HG02973 (cell line): ENCODE data around the gene MAGEL2.

ENCODE experiments used
- ATAC-seq: cut with Tn5 transposase; IDR thresholded peaks from one replicate; pipeline ENCODE4 v1.9.1; 2021; ENCODE audit warnings: moderate library complexity; ENCODE audit not compliant: unreplicated experiment

MAGEL2 gene

DNA sequence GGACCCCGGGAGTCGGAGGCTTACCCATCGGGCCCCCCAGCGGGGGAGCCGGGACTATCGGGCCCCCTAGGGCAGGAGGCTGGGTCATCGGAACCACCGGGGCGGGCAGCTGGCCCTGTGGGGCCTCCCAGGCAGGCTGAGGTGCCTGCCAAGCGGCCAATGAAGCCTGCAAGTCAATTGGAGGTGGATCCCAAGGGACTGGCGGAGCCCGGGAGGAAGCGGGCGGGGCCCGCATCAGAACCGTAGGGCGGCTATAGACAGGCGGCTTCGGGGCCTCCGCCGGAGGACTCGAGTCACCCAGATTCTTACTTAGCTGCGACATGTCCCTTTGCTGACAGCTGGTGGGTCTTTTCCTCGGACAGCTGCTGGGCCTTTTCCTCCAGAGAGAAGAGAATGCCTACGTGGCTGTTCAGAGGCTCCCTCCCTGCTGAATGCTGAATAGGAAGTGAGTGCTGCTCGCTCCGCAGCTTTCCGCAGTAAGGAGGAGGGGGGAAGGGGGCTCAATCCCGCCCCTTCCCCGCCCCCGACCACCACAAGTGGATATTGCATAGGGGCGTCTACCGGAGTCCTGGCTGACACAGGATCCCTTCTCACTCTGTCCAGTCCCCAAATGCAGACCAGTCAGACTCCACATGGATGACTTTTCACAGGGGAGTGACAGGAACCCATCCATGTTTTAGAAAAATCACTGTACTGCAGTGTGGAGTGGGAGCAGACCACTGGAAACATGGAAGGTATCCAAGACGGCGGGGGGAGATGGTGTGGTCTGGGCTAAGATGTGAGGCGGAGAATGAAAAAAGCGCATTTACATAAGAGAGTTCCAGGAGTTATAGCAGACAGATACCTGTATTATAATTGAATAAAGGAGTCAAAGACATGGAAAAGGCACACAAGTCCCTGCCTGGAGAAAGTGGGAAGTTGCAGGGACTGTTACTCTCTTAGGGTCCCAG lies at the start of gene MAGEL2:
TSS of gene MAGEL2 (minus strand) at position 447 of the 950 bp plus-strand sequence. CDS start at position 322, 125 bp downstream.
- no peak for ATAC-seq

DNA sequence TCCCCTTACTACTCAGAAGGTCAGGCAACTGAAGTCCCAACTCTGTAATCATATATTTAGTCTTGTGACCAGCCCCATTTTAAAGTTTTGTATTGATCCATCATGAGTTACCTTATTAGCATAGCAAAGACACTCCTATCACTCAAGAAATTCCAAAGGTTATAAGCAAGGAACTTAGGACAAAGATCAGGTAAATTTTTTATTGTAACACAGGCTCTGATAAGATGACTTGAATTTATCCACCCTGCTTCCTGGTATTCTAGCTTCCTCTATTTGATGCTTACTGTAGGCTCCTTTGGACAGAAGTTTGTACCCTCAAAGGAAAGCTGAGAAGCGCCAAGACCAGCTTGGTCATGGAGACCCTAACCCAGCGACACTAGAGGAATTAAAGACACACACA lies 47.6 kb upstream of the MAGEL2 start:
- no peak for ATAC-seq

DNA sequence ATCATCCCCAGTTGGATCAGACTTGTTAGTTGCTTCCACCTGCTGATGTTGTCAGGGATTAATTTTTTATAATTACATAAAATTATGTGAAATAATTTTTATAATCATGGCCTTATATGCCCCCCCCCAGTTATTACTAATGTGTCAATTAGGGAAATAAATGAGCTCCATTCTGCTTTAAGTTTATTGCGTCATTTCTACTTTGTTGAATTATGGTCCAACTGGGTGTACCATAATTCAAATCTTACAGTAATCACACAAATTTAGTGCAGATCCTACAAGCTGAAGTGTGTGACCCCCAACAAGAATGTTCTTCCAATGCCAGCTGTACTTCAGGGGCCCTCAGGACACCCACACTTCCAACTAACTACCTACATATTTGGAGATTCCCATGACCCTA lies 46.9 kb upstream of the MAGEL2 start:
- ATAC-seq: no peak

DNA sequence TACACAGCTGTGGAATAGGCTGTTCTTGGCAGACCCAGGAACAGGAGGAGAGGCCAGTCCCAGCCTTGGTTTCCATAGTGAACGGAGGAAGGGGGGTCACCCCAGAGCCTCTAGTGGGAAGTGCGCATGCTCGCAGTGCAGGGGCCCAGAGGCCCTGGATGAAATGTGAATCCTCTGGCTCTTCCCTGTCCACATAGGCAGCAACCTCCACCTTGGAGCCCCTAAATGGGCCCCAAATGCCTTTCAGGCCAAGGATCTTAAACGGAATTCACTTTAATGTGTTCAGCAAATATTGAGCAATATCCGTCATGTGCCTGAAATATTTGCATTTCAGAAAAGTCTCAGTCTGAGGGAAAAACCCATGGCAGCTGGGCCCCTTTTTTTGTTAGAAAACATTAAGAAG lies 42.8 kb upstream of the MAGEL2 start:
- ATAC-seq: no peak

DNA sequence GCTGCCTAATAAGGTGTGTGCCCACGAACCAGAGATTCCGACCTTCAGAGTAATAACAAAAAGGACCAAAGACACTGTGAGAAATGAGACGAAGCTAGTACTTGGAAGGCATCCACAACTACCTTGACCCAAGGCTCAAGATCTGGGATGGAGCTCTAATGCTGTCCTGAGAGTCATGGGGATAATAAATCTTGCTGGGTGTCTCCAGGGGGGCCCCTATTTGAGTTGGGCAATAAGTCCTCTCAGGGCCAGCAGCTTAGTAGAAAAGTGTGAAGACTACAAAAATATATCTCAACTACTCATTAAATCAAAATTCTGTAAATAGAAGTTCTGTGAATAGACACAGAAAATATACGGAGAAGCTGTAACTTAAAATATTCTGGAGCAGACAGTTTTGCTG lies 42.3 kb upstream of the MAGEL2 start:
- no peak for ATAC-seq

DNA sequence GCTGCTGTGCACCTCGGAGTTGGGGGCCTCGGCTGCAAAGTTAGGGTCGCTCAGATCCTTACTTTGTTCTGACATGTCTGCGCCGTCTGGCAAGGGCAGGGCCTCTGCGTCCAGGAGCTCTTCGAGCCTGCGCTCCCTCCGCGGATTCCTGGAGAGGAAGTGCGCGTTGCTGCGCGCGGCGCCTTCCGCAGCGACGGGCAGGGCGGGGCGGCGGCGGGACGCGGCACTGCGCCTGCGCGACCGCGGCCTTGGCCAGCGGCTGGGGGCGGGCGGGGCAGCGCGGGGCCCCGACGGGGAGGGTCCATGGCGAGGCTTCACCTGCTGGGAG lies 39.4 kb upstream of the MAGEL2 start, which contains the start of gene NDN:
TSS of gene NDN (minus strand) at position 163 of the 328 bp plus-strand sequence. CDS start at position 75, 88 bp downstream.
- ATAC-seq: no peak

DNA sequence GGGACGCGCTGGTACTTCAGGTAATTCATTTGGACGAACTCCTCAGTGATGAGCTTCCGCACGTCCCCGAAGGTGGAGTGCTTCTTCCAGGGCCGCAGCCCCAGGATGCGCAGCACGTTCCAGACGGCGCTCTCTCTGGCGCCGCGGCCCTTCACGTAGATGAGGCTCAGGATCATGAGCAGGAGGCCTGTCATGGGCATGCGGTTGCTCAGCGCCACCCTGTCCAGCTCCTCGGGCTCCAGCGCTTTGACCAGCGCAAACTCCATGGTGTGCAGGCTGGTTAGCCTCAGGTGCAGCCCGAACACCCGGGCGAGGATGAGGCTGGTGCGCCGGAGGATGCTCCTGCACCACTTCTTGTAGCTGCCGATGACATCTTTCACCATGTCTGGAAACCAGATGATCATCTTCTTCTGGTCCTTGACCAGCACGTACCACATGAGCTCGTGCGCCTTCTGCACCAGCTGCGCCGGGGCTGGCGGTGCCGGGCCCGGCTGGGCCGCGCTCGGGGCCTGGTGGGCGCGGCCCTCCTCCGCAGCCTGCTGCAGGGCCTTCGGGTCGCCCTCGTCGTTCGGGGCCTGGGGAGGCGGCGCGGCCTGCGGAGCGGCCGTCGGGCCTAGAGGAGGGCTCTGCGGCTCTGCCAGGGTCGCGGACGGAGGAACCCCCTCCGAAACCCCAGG lies 38.9 kb upstream of the MAGEL2 start:
- no peak for ATAC-seq

DNA sequence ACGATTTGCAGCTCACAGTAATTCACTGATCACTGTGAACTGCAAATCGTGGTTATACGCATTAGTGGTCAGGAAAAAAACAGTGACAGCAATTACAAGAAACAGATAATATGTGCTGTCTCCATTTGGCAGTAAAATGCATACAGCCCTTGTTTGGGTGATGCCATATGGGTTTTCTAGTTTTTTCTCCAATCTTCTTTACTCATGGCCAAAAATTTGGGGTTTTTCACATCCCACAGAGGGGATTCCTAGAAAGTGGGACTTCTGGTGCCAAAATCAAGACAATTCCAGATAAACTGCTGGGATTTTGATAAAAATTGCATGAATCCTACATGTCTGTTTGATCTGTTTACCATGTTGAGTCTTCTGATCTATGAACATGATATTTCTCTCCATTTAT lies 23.8 kb upstream of the MAGEL2 start:
- ATAC-seq: no peak

DNA sequence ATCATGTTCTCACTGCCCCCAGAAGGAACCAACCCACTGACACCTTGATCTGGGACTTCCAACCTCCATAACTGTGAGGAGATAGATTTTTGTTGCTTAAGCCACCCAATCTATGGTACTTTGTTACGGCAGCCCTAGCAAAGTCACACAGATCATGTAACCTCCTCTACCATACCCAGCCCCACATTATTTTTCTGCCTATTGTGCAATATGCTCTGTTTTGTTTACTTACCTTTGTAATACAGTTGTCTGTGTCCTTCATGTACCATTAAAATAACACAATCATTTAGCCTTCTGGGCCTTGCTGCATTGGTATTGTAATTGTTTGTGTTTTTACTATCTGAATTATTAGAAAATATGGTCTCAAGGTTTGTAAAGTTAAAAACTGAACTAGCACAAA lies 23.3 kb upstream of the MAGEL2 start:
- no peak for ATAC-seq

DNA sequence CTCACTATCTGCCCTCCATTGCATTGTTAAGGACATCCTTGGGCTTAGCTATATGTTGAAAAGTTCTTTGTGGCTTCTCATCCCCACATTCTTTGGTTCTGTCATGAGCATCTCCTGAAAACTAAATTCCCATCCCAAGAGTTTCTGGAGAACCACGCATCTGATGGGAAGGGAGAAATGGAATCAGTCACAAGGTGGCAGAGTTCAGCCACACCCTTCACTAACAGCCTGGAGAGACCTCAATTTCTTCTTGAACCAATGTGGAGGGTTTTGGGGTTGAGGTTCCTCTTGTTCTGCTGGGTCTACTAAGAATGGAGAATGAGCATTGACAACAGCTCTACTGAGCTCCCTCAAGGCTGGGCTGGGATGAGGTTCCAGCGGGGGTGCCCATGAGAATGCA lies 15.6 kb upstream of the MAGEL2 start:
- ATAC-seq: no peak

DNA sequence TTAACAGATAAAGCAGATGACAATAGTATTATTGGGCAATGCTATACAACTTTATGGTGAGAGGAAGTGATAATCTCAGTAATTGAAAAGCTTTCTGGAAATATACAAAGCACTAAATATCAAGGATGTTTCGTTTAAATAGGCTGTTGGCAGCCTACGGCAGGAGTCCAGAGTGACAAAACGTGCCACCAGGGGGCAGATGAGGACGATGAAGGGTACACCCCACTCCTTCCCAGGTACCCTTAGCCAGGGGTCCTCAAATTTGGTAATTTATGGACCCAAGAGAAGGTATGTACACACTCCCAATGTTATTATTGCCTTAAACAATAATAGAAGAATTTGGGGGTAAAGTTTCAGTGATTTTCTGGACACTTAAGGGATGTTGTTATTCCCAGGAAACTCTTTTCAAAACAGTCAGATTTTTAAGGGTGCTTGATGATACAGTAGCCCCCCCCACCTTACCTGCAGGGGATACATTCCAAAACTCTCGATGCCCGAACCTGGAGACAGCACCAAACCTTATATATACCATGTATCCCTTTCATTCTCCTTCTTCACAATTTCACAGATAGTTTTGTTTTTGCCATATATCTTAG lies 1.4 kb upstream of the MAGEL2 start:
- ATAC-seq: no peak

DNA sequence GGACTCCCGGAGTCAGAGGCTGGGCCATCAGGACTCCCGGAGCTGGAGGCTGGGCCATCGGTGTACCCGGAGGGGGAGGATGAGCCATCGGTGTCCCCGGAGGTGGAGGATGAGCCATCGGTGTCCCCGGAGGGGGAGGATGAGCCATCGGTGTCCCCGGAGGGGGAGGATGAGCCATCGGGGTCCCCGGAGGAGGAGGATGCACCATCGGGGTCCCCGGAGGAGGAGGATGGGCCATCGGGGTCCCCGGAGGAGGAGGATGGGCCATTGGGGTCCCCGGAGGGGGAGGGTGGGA lies 719 bp downstream of the MAGEL2 start:
- no peak for ATAC-seq

DNA sequence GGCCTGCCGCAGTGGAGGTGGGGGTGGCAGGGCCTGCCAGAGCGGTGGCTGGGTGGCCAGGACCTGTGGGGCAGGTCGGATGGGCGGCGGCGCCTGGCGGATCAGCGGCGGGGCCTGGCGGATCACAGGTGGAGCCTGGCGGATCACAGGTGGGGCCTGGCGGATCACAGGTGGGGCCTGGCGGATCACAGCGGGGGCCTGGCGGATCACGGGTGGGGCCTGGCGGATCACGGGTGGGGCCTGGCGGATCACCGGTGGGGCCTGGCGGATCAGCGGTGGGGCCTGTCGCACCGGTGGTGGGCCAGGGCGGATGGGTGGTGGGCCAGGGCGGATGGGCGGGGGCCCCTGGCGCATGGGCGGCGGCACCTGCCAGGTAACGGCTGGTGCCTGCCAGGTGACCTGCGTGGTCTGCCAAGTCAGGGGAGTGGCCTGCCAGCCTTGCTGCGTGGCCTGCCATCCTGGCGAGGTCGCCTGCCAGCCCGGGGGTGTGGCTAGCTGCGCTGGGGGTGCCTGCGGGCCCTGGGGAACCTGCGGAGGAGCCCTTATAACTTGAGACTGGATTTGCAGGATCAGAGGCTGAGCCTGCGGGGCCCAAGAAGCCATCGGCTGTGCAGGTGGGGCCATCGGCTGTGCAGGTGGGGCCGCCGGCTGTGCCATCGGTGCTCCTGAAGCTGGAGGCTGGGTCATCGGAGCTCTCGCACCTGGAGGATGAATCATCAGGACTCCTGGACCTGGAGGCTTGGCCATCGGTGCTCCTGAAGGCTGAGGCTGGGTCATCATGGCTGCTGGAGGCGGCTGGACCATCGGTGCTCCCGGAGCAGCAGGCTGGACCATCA lies 1.3 kb downstream of the MAGEL2 start:
- no peak for ATAC-seq

DNA sequence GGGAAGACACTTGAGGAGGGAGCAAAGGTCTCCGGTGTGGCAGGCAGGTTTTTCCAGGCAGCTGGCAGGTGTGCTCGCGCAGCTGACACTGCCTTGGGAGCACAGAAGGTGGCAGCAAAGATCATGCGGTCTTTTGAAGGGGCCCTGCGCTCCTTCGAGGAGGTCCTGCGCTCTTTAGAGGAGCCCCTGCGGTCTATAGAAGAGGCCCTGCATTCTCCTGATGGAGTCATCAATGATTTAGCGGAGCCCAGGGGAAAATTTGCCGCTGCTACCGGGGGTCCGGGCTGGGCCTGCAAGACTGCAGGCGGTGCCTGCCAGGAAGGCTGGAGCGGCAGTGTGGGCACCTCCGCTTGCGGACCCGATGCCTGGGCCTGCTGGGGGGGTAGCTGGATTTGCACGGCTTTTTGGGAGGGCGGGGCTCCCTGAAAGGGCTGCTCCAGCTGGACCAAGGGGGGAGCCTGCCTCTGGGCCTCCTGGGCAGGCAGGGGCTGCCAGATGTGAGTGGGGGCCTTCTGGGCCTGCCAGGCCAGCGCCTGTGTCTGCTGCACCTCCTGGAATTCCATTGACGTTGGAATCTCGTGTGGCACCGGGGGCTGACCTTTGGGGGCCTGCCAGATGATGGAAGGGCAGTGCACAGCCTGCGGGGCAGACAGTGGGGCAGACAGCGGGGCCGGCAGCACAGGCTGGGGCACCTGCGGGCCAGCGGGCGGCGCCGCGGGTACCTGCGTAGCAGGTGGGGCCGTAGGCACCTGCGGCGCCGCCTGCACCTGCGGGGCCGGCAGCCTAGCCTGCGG lies 2.1 kb downstream of the MAGEL2 start:
- ATAC-seq: no peak

DNA sequence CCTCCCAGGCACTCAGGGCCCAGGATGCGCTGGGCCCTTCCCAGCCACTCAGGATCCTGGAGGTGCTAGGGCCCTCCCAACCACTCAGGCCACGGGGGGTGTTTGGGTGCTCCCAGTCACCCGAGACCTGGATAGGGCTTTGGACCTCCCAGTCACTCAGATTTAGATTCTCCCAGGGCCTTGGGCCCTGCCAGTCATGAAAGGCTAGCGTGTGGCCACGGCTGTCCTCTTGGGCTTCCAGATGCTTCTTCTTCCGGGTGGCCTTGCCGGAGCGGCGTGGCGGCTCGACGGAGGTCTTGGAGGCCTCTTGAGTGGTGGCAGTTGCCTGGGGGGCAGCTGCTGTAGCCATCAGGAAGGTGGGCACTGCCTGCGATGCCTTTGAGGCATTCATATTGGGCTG lies 2.8 kb downstream of the MAGEL2 start:
- ATAC-seq: no peak

DNA sequence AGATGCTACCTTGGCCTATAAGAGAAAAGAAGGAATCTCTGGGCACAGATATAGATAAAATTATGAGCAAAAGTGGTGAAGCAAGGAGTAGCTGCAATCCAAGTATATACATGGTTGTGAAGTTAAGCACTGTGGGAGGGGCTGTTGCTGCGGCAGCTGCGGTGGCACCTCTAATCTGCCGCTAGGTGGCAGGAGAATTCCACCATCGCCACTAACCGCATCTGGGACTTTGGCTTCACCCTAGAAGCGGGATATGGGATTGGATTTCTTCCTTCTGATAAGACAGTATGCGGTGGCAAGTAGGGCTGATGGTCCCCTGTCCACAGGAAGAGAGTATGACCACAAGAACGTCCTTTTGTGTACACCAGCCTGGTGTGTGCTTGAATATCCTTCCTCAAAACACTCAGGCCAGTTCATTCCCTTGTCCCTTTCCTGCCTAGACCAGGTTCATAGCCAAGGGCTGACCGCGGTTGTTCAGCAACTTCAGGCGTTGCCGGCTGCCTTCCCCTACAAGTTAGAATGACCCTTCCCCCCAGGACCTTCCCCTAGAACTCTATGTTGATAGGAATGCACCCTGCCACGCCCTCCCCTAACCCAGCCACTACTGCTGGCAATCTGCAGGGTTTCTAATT lies 5.1 kb downstream of the MAGEL2 start:
- ATAC-seq: no peak

DNA sequence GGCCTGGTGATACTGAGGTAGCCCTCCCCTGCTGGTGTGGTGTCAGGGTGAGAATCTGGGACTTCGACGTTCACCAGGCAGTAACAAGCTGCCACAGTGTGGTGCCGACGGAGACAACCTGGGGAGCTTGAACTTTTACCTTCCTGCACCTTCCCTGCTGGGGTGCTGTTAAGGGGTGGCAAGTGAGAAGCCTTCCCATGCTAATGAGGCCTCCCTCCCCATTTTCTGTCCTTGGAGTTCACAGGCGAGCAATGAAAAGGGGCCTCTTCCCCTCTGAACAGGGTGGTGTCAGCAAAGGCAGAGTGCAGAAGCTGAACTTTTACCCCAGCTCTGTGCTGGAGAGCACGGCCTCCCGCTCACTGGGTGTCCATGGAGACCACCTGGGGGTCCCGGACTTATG lies 13.5 kb downstream of the MAGEL2 start:
- no peak for ATAC-seq

DNA sequence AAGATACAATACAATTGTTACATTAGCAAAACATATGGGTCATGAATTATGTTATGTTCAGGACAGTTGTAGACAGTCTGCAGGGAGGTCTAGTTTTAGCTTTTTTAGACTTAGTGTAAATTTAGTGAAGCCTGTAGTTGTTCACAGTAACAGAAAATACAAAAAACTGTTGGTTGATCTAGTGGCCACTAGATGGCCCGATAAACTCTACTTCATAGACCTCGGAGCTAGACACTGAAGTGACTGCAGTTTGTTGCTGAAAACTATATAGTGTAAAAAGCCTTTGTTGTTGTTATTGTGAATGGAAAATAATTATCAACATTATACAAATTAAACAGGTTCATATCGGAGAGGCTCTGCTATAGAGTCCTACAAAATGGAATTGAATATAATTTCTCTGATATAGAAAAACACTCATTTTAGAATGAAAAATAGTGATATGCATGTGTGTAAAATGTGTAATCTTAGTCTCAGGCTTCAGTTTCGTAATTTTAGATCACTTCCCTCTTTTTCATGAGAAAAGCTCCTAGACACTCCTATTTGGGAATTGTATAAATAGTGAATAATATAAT lies 18.3 kb downstream of the MAGEL2 start:
- no peak for ATAC-seq

DNA sequence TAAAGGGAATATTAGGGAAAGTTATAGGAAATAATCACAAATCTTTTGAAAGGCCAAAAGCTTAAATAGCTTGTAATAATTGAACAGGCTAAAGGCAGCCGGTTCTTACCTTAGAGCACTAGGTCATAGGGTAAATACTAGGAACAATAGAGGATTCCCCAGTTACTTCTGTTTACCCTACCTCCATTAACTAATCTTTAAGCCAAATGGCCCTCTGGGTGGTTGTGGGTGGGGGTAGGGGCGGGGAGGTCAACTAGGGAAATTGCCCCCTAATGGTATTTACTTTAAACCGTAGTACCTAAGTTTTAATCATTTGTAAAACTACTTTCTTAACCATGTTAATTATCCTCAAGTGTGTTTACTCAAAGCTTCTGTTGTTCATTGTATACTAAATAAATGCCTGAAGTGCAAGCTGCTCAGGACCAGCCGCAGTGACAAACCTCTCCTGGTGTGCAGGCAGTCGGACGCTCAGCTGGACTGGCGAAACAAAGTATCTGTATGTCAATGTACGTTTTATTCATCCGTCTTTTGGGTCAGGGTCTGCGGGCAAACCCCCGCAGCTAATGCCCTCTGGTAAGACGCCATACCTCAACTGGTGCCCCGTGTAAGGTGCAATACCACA lies 18.9 kb downstream of the MAGEL2 start:
- ATAC-seq: no peak
